K562 (cell line): Measurements from ENCODE around the gene DLGAP1. TPM values are rescaled to one million over a fixed set of nuclear protein-coding genes. Genes with fewer than 3 reads are reported as not detected.
A peak's percentile ranks its signal among the peaks of the same experiment; 100 is the strongest.

Experiments
- CCAR2 ChIP-seq: fragments of 200-400 bp; formaldehyde crosslinking; IDR thresholded peaks from 2 replicates; pipeline ENCODE4 v1.6.1; 2017; ENCODE audit warnings: mild to moderate bottlenecking, low read depth, low read length
- CREB3L1 ChIP-seq: fragments of 450-650 bp; IDR thresholded peaks from 2 replicates; pipeline ENCODE4 v1.6.1; 2014; ENCODE audit warnings: low read depth, mild to moderate bottlenecking, moderate library complexity, borderline replicate concordance
- E2F3 ChIP-seq: fragments of 250-450 bp; sonication (Bioruptor Pico); IDR thresholded peaks from 2 replicates; pipeline ENCODE4 v1.4.0; 2020; ENCODE audit warnings: mild to moderate bottlenecking
- HSF4 ChIP-seq: fragments of 250-450 bp; sonication (Bioruptor Pico); IDR thresholded peaks from 2 replicates; pipeline ENCODE4 v2.1.2; 2022; ENCODE audit warnings: mild to moderate bottlenecking, moderate library complexity, borderline replicate concordance
- MTA3 ChIP-seq: fragments of 450-650 bp; formaldehyde crosslinking; IDR thresholded peaks from 2 replicates; pipeline ENCODE4 v1.6.1; 2017; ENCODE audit warnings: mild to moderate bottlenecking, borderline replicate concordance
- TEAD1 ChIP-seq, 2 experiments: fragments of 450-650 bp in 1 of 2; sonication (generic) in 1 of 2; formaldehyde crosslinking; IDR thresholded peaks; 2 replicates each; pipeline versions ENCODE4 v1.4.0 to v1.8.0; 2020 to 2022; ENCODE audit warnings: mild to moderate bottlenecking in 2 of 2, missing genetic modification reagents in 1 of 2
- ZNF146 ChIP-seq: IDR thresholded peaks from one replicate; pipeline ENCODE4 v1.6.1; 2018; ENCODE audit warnings: missing compliant biosample characterization; ENCODE audit not compliant: unreplicated experiment
- ZNF740 ChIP-seq, 3 experiments: fragments of 200-800 bp in 1 of 3; sonication (Bioruptor generic) in 1 of 3; sonication (generic) in 1 of 3; formaldehyde crosslinking in 1 of 3; IDR thresholded peaks; 2 replicates each; pipeline versions ENCODE4 v1.6.1 to v1.8.0; 2016 to 2022; ENCODE audit warnings: mild to moderate bottlenecking in 2 of 3, missing compliant biosample characterization in 2 of 3, missing genetic modification characterization in 2 of 3, missing genetic modification reagents in 1 of 3
- ZNF77 ChIP-seq: fragments of 250-450 bp; sonication (Bioruptor Pico); IDR thresholded peaks from 2 replicates; pipeline ENCODE4 v1.5.0; 2020
- polyA plus RNA-seq, 8 experiments: library from polyadenylated mRNA; depleted of rRNA in 4 of 8; stranded (reverse) in 5 of 8; unstranded in 3 of 8; fragments of >200 nt; fragmentation: Nextera tagmentation in 2 of 8; fragmentation: Illumina TruSeq in 1 of 8; extraction: Ambion mirVana in 2 of 8; extraction: Trizol in 1 of 8; gene quantifications; 2 replicates each; pipeline versions ENCODE4 v1.2.1 to v1.2.3, GENCODE V29; 2011 to 2014; ENCODE audit warnings: inconsistent platforms in 1 of 8, missing spikeins in 1 of 8
- total RNA-seq, 7 experiments: library from RNA; depleted of rRNA in 6 of 7; stranded (reverse); fragments of >200 nt in 6 of 7; fragmentation: Illumina TruSeq in 2 of 7; extraction: Trizol in 2 of 7; gene quantifications; 2 replicates each; pipeline versions ENCODE4 v1.2.1 to v1.2.3, GENCODE V29; 2011 to 2021; ENCODE audit warnings: low replicate concordance in 1 of 7
- TF ChIP-seq, protein P1 (sequence below), 2 experiments: IDR thresholded peaks; 2 replicates each; pipeline ENCODE4 v1.6.1; 2012; ENCODE audit warnings: improper control_type of control experiment in 2 of 2, low read depth in 2 of 2, low read length in 2 of 2, borderline replicate concordance in 1 of 2
- TF ChIP-seq, protein P2 (sequence below), 2 experiments: IDR thresholded peaks in 1 of 2; conservative IDR thresholded peaks in 1 of 2; 2 replicates each; pipeline ENCODE4 v1.6.1; 2016; ENCODE audit warnings: low read depth in 2 of 2, mild to moderate bottlenecking in 1 of 2, missing compliant biosample characterization in 1 of 2, missing genetic modification characterization in 1 of 2, moderate library complexity in 1 of 2
- TF ChIP-seq, protein P3 (sequence below): sonication (generic); formaldehyde crosslinking; IDR thresholded peaks from 2 replicates; pipeline ENCODE4 v1.8.0; 2022; ENCODE audit warnings: missing genetic modification reagents, mild to moderate bottlenecking, borderline replicate concordance
- TF ChIP-seq, protein P4 (sequence below): fragments of 250-450 bp; sonication (Bioruptor Pico); IDR thresholded peaks from 2 replicates; pipeline ENCODE4 v1.8.0; 2022; ENCODE audit warnings: moderate library complexity, mild to moderate bottlenecking, inconsistent platforms

The DLGAP1 gene
- total and polyA plus RNA-seq, 9 of the 15 experiments (the other 6 are each of a cell fraction or from before 2014, with no cell fraction given), result 0.04 to 0.22 (median 0.08) TPM

GRCh38 chr18:3585656-3586509, 869.2 kb downstream of the DLGAP1 start (continued):
- TF ChIP-seq, protein P1, sequence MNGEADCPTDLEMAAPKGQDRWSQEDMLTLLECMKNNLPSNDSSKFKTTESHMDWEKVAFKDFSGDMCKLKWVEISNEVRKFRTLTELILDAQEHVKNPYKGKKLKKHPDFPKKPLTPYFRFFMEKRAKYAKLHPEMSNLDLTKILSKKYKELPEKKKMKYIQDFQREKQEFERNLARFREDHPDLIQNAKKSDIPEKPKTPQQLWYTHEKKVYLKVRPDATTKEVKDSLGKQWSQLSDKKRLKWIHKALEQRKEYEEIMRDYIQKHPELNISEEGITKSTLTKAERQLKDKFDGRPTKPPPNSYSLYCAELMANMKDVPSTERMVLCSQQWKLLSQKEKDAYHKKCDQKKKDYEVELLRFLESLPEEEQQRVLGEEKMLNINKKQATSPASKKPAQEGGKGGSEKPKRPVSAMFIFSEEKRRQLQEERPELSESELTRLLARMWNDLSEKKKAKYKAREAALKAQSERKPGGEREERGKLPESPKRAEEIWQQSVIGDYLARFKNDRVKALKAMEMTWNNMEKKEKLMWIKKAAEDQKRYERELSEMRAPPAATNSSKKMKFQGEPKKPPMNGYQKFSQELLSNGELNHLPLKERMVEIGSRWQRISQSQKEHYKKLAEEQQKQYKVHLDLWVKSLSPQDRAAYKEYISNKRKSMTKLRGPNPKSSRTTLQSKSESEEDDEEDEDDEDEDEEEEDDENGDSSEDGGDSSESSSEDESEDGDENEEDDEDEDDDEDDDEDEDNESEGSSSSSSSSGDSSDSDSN (IDR thresholded peaks at IDR 0.05; ENCODE audit: borderline replicate concordance in 1 of 2, low read depth in 2 of 2, low read length in 2 of 2), result no peak
- TF ChIP-seq TEAD1 (CRISPR knock-in tag; IDR thresholded peaks at IDR 0.05), result peak in 1 of 2 experiments; percentile 87; a peak in 3 of 4 replicates
- no peak for TF ChIP-seq HSF4 (CRISPR knock-in tag)
- TF ChIP-seq E2F3, result no peak
- no peak for TF ChIP-seq CCAR2
- no peak; the same call in 1 of the 2 replicates for TF ChIP-seq MTA3
- TF ChIP-seq, protein P2, sequence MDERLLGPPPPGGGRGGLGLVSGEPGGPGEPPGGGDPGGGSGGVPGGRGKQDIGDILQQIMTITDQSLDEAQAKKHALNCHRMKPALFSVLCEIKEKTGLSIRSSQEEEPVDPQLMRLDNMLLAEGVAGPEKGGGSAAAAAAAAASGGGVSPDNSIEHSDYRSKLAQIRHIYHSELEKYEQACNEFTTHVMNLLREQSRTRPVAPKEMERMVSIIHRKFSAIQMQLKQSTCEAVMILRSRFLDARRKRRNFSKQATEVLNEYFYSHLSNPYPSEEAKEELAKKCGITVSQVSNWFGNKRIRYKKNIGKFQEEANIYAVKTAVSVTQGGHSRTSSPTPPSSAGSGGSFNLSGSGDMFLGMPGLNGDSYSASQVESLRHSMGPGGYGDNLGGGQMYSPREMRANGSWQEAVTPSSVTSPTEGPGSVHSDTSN (CRISPR knock-in tag; IDR thresholded peaks at IDR 0.05; ENCODE audit: low read depth), result no peak
- TF ChIP-seq, protein P2 (tag; conservative IDR thresholded peaks at IDR 0.05; ENCODE audit: low read depth), result no peak; the same call in none of the 2 replicates
- no peak for TF ChIP-seq CREB3L1
- TF ChIP-seq, protein P3, sequence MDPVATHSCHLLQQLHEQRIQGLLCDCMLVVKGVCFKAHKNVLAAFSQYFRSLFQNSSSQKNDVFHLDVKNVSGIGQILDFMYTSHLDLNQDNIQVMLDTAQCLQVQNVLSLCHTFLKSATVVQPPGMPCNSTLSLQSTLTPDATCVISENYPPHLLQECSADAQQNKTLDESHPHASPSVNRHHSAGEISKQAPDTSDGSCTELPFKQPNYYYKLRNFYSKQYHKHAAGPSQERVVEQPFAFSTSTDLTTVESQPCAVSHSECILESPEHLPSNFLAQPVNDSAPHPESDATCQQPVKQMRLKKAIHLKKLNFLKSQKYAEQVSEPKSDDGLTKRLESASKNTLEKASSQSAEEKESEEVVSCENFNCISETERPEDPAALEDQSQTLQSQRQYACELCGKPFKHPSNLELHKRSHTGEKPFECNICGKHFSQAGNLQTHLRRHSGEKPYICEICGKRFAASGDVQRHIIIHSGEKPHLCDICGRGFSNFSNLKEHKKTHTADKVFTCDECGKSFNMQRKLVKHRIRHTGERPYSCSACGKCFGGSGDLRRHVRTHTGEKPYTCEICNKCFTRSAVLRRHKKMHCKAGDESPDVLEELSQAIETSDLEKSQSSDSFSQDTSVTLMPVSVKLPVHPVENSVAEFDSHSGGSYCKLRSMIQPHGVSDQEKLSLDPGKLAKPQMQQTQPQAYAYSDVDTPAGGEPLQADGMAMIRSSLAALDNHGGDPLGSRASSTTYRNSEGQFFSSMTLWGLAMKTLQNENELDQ (CRISPR knock-in tag), result no peak
- TF ChIP-seq ZNF740 (CRISPR knock-in tag; IDR thresholded peaks at IDR 0.05), result peak; percentile 91
- TF ChIP-seq ZNF740 (tag; IDR thresholded peaks at IDR 0.05), result no peak
- no peak for TF ChIP-seq ZNF77 (CRISPR knock-in tag)
- TF ChIP-seq, protein P4, sequence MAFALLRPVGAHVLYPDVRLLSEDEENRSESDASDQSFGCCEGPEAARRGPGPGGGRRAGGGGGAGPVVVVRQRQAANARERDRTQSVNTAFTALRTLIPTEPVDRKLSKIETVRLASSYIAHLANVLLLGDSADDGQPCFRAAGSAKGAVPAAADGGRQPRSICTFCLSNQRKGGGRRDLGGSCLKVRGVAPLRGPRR (CRISPR knock-in tag), result no peak
- TF ChIP-seq ZNF146 (CRISPR knock-in tag), result no peak
